Activated CD8-positive, alpha-beta T cell treated with anti-CD3 and anti-CD28 coated beads, Interleukin-2, amount 10 ng/mL, durations not matched to agents 7 days and 5 days (primary cell): Measurements from ENCODE around the gene MAPRE2. TPM values are rescaled to one million over a fixed set of nuclear protein-coding genes. Genes with fewer than 3 reads are reported as not detected.

ENCODE experiments used
- ATAC-seq: fragments of 150-1000 bp; cut with Tn5 transposase; one replicate; pipeline ENCODE4 v1.10.0; 2021; ENCODE audit warnings: moderate library complexity
- CTCF ChIA-PET: fragments of 350-600 bp; sonication (Branson Sonifier 250); formaldehyde crosslinking; loops from one replicate; lab custom pipeline; 2021; ENCODE audit warnings: antibody characterized with exemption; lab: Charles Lee
- POLR2A ChIA-PET: fragments of 350-600 bp; sonication (Branson Sonifier 250); formaldehyde crosslinking; loops from one replicate; lab custom pipeline; 2021; ENCODE audit warnings: antibody characterized with exemption; lab: Charles Lee
- DNase-seq: peaks from one replicate; pipeline ENCODE4 v3.0.0-alpha.2; 2020
- H3K27ac Mint-ChIP-seq: one replicate; pipeline ENCODE4 v1.8.0; 2021; ENCODE audit warnings: mild to moderate bottlenecking, mixed read lengths
- H3K27me3 Mint-ChIP-seq: one replicate; pipeline ENCODE4 v1.8.0; 2021; ENCODE audit warnings: low read depth, mixed read lengths
- H3K36me3 Mint-ChIP-seq: one replicate; pipeline ENCODE4 v1.8.0; 2021; ENCODE audit warnings: low read depth, mixed read lengths
- H3K4me1 Mint-ChIP-seq: one replicate; pipeline ENCODE4 v1.8.0; 2021; ENCODE audit warnings: low read depth, mixed read lengths
- H3K4me3 Mint-ChIP-seq: one replicate; pipeline ENCODE4 v1.8.0; 2021; ENCODE audit warnings: mild to moderate bottlenecking, mixed read lengths
- H3K9me3 Mint-ChIP-seq: one replicate; pipeline ENCODE4 v1.8.0; 2022; ENCODE audit warnings: mixed read lengths; ENCODE audit not compliant: insufficient read depth
- total RNA-seq, 2 experiments: library from RNA; stranded (reverse); gene quantifications; one replicate each; pipeline ENCODE4 v1.2.3, GENCODE V29; 2021

MAPRE2 gene
- total RNA-seq, 2 experiments from 2014 or later: 49.0 to 53.6 TPM

- no peak overlapping the region for H3K27ac Mint-ChIP-seq
- H3K27me3 Mint-ChIP-seq: no peaks in the 10 kb centered on the region
- no peak for DNase-seq
- peaks cover 39% of the 10 kb centered on the region for H3K4me1 Mint-ChIP-seq
- peaks cover 4% of the 10 kb centered on the region for H3K9me3 Mint-ChIP-seq
- H3K4me3 Mint-ChIP-seq: no peak overlapping the region
- ATAC-seq: no peak
- POLR2A ChIA-PET: interaction anchor here (5.8 kb wide), 1 partner anchor 9 kb away, joined by 117 read pairs; the partner anchor contains the start of gene MAPRE2
- H3K36me3 Mint-ChIP-seq: peaks cover 5% of the 10 kb centered on the region
- CTCF ChIA-PET: interaction anchor here (1.1 to 9.2 kb wide), 2 partner anchors 8 to 21 kb away, joined by 3 to 160 read pairs; partner anchors contain the start of gene MAPRE2
Measured at GRCh38 chr18:35032113-35032512, 9.1 kb upstream of the MAPRE2 start.

- POLR2A ChIA-PET: no interaction called here
- peaks cover 2% of the 10 kb centered on the region for H3K36me3 Mint-ChIP-seq
- H3K4me3 Mint-ChIP-seq: no peak overlapping the region
- no peak for DNase-seq
- H3K4me1 Mint-ChIP-seq: peaks cover 32% of the 10 kb centered on the region
- H3K9me3 Mint-ChIP-seq: no peaks in the 10 kb centered on the region
- no peaks in the 10 kb centered on the region for H3K27me3 Mint-ChIP-seq
- no peak overlapping the region for H3K27ac Mint-ChIP-seq
- CTCF ChIA-PET: interaction anchor here (1.3 to 5.7 kb wide), 2 partner anchors 9 to 13 kb away, joined by 3 to 160 read pairs; no protein-coding TSS in a partner anchor
- ATAC-seq: no peak
Measured at GRCh38 chr18:35038029-35038428, 3.2 kb upstream of the MAPRE2 start.

- ATAC-seq (no peak), DNase-seq (no peak)
- H3K36me3 Mint-ChIP-seq: peaks cover 5% of the 10 kb centered on the region
- H3K27me3 Mint-ChIP-seq: no peaks in the 10 kb centered on the region
- CTCF ChIA-PET: interaction anchor here (1.3 to 5.7 kb wide), 2 partner anchors 10 to 173 kb away, joined by 3 to 160 read pairs; no protein-coding TSS in a partner anchor
- H3K4me1 Mint-ChIP-seq: peaks cover 42% of the 10 kb centered on the region
- H3K4me3 Mint-ChIP-seq: no peak overlapping the region
- POLR2A ChIA-PET: interaction anchor here (0.6 to 1.2 kb wide), 2 partner anchors 9 to 158 kb away, joined by 3 to 4 read pairs; no protein-coding TSS in a partner anchor
- H3K9me3 Mint-ChIP-seq: no peaks in the 10 kb centered on the region
- no peak overlapping the region for H3K27ac Mint-ChIP-seq
Measured at GRCh38 chr18:35038881-35039491, 2.2 kb upstream of the MAPRE2 start.

- no peak for DNase-seq
- Mint-ChIP-seq H3K27ac (peak overlapping the region; percentile 97), H3K36me3 (peaks cover 8% of the 10 kb centered on the region), H3K9me3 (no peaks in the 10 kb centered on the region), H3K4me1 (peaks cover 57% of the 10 kb centered on the region), H3K4me3 (peak overlapping the region; percentile 94), H3K27me3 (no peaks in the 10 kb centered on the region)
- no peak for ATAC-seq
- ChIA-PET CTCF (interaction anchor here (0.8 to 5.7 kb wide), 5 partner anchors 8 to 34 kb away, joined by 3 to 160 read pairs (median 3); no protein-coding TSS in a partner anchor), POLR2A (interaction anchor here (0.7 to 3.2 kb wide), 7 partner anchors 10 to 304 kb away, joined by 3 to 117 read pairs (median 4); partner anchors contain the start of gene ZNF24)
Measured at GRCh38 chr18:35040638-35040987, 600 bp upstream of the MAPRE2 start.

- Mint-ChIP-seq H3K4me1 (peaks cover 70% of the 10 kb centered on the region), H3K27ac (peak overlapping the region; percentile 97), H3K27me3 (no peaks in the 10 kb centered on the region), H3K36me3 (peaks cover 8% of the 10 kb centered on the region), H3K9me3 (no peaks in the 10 kb centered on the region), H3K4me3 (peak overlapping the region; percentile 94)
- ChIA-PET CTCF (interaction anchor here (1.0 to 5.7 kb wide), 6 partner anchors 9 to 175 kb away, joined by 3 to 160 read pairs (median 6); no protein-coding TSS in a partner anchor), POLR2A (interaction anchor here (0.5 to 3.2 kb wide), 8 partner anchors 9 to 306 kb away, joined by 3 to 117 read pairs (median 4); partner anchors contain the start of genes ZNF24 and ZSCAN30)
- peak; percentile 1 for ATAC-seq
- peak; percentile 38 for DNase-seq
Measured at GRCh38 chr18:35041815-35042387, 688 bp downstream of the MAPRE2 start.

GRCh38 chr18:35042389-35043071 lies 1.3 kb downstream of the MAPRE2 start:
- H3K4me1 Mint-ChIP-seq: peaks cover 75% of the 10 kb centered on the region
- peak; percentile 51 for DNase-seq
- H3K27ac Mint-ChIP-seq: peak overlapping the region; percentile 97
- POLR2A ChIA-PET: interaction anchor here (0.5 to 3.2 kb wide), 7 partner anchors 9 to 305 kb away, joined by 3 to 117 read pairs (median 4); partner anchors contain the start of gene ZSCAN30
- no peaks in the 10 kb centered on the region for H3K9me3 Mint-ChIP-seq
- H3K4me3 Mint-ChIP-seq: peak overlapping the region; percentile 94
- ATAC-seq: peak; percentile 25
- peaks cover 12% of the 10 kb centered on the region for H3K36me3 Mint-ChIP-seq
- CTCF ChIA-PET: interaction anchor here (1.0 to 5.7 kb wide), 4 partner anchors 9 to 176 kb away, joined by 3 to 160 read pairs (median 6); no protein-coding TSS in a partner anchor
- H3K27me3 Mint-ChIP-seq: no peaks in the 10 kb centered on the region

- H3K9me3 Mint-ChIP-seq: no peaks in the 10 kb centered on the region
- DNase-seq (no peak), ATAC-seq (no peak)
- no peaks in the 10 kb centered on the region for H3K27me3 Mint-ChIP-seq
- H3K36me3 Mint-ChIP-seq: peaks cover 17% of the 10 kb centered on the region
- H3K27ac Mint-ChIP-seq: peak overlapping the region; percentile 97
- H3K4me3 Mint-ChIP-seq: peak overlapping the region; percentile 94
- CTCF ChIA-PET: interaction anchor here (1.2 to 5.7 kb wide), 2 partner anchors 14 to 176 kb away, joined by 5 to 160 read pairs; no protein-coding TSS in a partner anchor
- H3K4me1 Mint-ChIP-seq: peaks cover 77% of the 10 kb centered on the region
- POLR2A ChIA-PET: interaction anchor here (0.5 to 3.2 kb wide), 4 partner anchors 8 to 65 kb away, joined by 4 to 117 read pairs (median 4); no protein-coding TSS in a partner anchor
Measured at GRCh38 chr18:35043207-35043606, 2.0 kb downstream of the MAPRE2 start.

GRCh38 chr18:35045121-35045520 lies 3.9 kb downstream of the MAPRE2 start:
- Mint-ChIP-seq H3K27ac (peak overlapping the region; percentile 73), H3K27me3 (no peaks in the 10 kb centered on the region), H3K36me3 (peaks cover 19% of the 10 kb centered on the region), H3K4me1 (peaks cover 77% of the 10 kb centered on the region), H3K9me3 (no peaks in the 10 kb centered on the region), H3K4me3 (peak overlapping the region; percentile 65)
- ATAC-seq (no peak), DNase-seq (no peak)
- CTCF ChIA-PET: interaction anchor here (0.6 to 4.4 kb wide), 12 partner anchors 15 to 310 kb away, joined by 3 to 38 read pairs (median 4); no protein-coding TSS in a partner anchor
- POLR2A ChIA-PET: interaction anchor here (4.1 kb wide), 1 partner anchor 16 kb away, joined by 28 read pairs; no protein-coding TSS in a partner anchor

GRCh38 chr18:35045806-35046205 lies 4.6 kb downstream of the MAPRE2 start:
- Mint-ChIP-seq H3K27me3 (no peaks in the 10 kb centered on the region), H3K36me3 (peaks cover 19% of the 10 kb centered on the region), H3K27ac (peak overlapping the region; percentile 79), H3K4me1 (peaks cover 79% of the 10 kb centered on the region), H3K4me3 (peak overlapping the region; percentile 65), H3K9me3 (no peaks in the 10 kb centered on the region)
- DNase-seq (no peak), ATAC-seq (no peak)
- ChIA-PET POLR2A (interaction anchor here (1.6 to 4.1 kb wide), 2 partner anchors 14 to 17 kb away, joined by 4 to 28 read pairs; no protein-coding TSS in a partner anchor), CTCF (interaction anchor here (0.6 to 4.4 kb wide), 8 partner anchors 9 to 310 kb away, joined by 3 to 38 read pairs (median 4); no protein-coding TSS in a partner anchor)

GRCh38 chr18:35047697-35048292 lies 6.6 kb downstream of the MAPRE2 start:
- H3K4me1 Mint-ChIP-seq: peaks cover 87% of the 10 kb centered on the region
- H3K27me3 Mint-ChIP-seq: no peaks in the 10 kb centered on the region
- H3K36me3 Mint-ChIP-seq: peaks cover 20% of the 10 kb centered on the region
- ChIA-PET CTCF (interaction anchor here (1.2 to 4.4 kb wide), 6 partner anchors 12 to 182 kb away, joined by 3 to 38 read pairs (median 4); no protein-coding TSS in a partner anchor), POLR2A (interaction anchor here (4.1 kb wide), 1 partner anchor 19 kb away, joined by 28 read pairs; no protein-coding TSS in a partner anchor)
- H3K9me3 Mint-ChIP-seq: no peaks in the 10 kb centered on the region
- ATAC-seq (no peak), DNase-seq (no peak)
- H3K27ac Mint-ChIP-seq: peak overlapping the region; percentile 19
- H3K4me3 Mint-ChIP-seq: no peak overlapping the region
